Thyroid gland (tissue), 4 donors: ENCODE measurements around the gene ZDHHC18. TPM values are rescaled to one million over a fixed set of nuclear protein-coding genes. Genes with fewer than 3 reads are reported as not detected.
A peak's percentile ranks its signal among the peaks of the same experiment; 100 is the strongest.

Source experiments
- DNase-seq, 2 donors: peaks; one replicate each; pipeline ENCODE4 v3.0.0-alpha.2; 2019
- H3K27ac ChIP-seq, 3 donors: fragments of 200-600 bp; sonication (generic); 1 replicate in 2 of 3; 2 replicates in 1 of 3; pipeline ENCODE4 v1.5.1; 2016 to 2019; ENCODE audit warnings: mild to moderate bottlenecking in 1 of 3, moderate library complexity in 1 of 3
- H3K27me3 ChIP-seq: fragments of 200-600 bp; sonication (generic); one replicate; pipeline ENCODE4 v1.5.1; 2019
- H3K36me3 ChIP-seq, 2 donors: fragments of 200-600 bp; sonication (generic); one replicate each; pipeline ENCODE4 v1.5.1; 2016 to 2019
- H3K4me1 ChIP-seq, 2 donors: fragments of 200-600 bp; sonication (generic); one replicate each; pipeline ENCODE4 v1.5.1; 2017 to 2019
- H3K4me3 ChIP-seq, 3 donors: fragments of 200-600 bp; sonication (generic); replicated peaks in 1 of 3; 1 replicate in 2 of 3; 2 replicates in 1 of 3; pipeline ENCODE4 v1.5.1; 2016; ENCODE audit warnings: mild to moderate bottlenecking in 1 of 3
- H3K9me3 ChIP-seq: fragments of 200-600 bp; sonication (generic); one replicate; pipeline ENCODE4 v1.5.1; 2017
- POLR2A ChIP-seq, 2 donors: fragments of 450-650 bp; IDR thresholded peaks; one replicate each; pipeline ENCODE4 v1.6.1; 2017; ENCODE audit warnings: antibody characterized with exemption in 2 of 2, mild to moderate bottlenecking in 2 of 2, moderate library complexity in 1 of 2
- WGBS, 2 donors: methylation state at CpG; one replicate each; pipeline ENCODE4 v1.1.5; 2017; 5-methylcytosine and 5-hydroxymethylcytosine counted together
- intact Hi-C: fragments of 100-400 bp; cut with DNase I; formaldehyde crosslinking; loops from one replicate; pipeline ENCODE4 v1.15.1; 2023
- total RNA-seq, 4 donors: library from RNA; depleted of rRNA; stranded (reverse); fragments of >200 nt; gene quantifications; one replicate each; pipeline ENCODE4 v1.2.3, GENCODE V29; 2016
- TF ChIP-seq, protein P1 (sequence below), 6 experiments: fragments of 200-600 bp in 3 of 6; fragments of 450-650 bp in 3 of 6; sonication (generic) in 3 of 6; IDR thresholded peaks; one replicate each; pipeline ENCODE4 v1.5.1; 2016 to 2019; ENCODE audit warnings: antibody characterized with exemption in 6 of 6, mild to moderate bottlenecking in 2 of 6, inconsistent platforms in 1 of 6, moderate library complexity in 1 of 6

ZDHHC18 gene
- total RNA-seq, 4 donors from 2014 or later = 11.4 to 33.1 (median 21.4) TPM

DNA sequence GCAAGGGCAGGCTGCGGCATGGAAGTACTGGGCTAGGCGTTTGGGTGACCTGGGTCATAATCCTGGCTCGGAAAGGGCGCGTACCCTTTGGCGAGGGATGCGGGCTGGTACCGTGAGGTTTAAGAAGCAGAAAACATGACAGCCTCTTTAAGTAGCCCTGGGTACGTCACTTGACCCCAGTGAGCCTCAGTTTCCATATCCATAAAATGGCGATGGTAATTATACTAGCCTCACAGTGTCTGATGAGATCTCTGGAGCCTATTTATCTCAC, 38.0 kb upstream of the ZDHHC18 start:
- Histone ChIP-seq H3K4me1 (peaks cover 21 to 36% of the 10 kb centered on the region in 2 donors), H3K27ac (peak overlapping the region; percentile 93 to 100 (median 98)), H3K36me3 (no peaks in the 10 kb centered on the region), H3K9me3 (no peaks in the 10 kb centered on the region), H3K4me3 (peak overlapping the region; percentile 23 to 61 (median 55)), H3K27me3 (no peaks in the 10 kb centered on the region)
- DNase-seq = no peak
- WGBS, 2 donors = 4 to 10% methylated on average over 5 to 10 of the region's 10 CpGs
- no peak for TF ChIP-seq POLR2A (IDR thresholded peaks at IDR 0.05)
- TF ChIP-seq, protein P1, sequence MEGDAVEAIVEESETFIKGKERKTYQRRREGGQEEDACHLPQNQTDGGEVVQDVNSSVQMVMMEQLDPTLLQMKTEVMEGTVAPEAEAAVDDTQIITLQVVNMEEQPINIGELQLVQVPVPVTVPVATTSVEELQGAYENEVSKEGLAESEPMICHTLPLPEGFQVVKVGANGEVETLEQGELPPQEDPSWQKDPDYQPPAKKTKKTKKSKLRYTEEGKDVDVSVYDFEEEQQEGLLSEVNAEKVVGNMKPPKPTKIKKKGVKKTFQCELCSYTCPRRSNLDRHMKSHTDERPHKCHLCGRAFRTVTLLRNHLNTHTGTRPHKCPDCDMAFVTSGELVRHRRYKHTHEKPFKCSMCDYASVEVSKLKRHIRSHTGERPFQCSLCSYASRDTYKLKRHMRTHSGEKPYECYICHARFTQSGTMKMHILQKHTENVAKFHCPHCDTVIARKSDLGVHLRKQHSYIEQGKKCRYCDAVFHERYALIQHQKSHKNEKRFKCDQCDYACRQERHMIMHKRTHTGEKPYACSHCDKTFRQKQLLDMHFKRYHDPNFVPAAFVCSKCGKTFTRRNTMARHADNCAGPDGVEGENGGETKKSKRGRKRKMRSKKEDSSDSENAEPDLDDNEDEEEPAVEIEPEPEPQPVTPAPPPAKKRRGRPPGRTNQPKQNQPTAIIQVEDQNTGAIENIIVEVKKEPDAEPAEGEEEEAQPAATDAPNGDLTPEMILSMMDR (IDR thresholded peaks at IDR 0.05) = no peak
- intact Hi-C loops = loop anchor here (5.0 kb wide), 1 partner anchor 91 kb away; the partner anchor contains the start of gene ARID1A

DNA sequence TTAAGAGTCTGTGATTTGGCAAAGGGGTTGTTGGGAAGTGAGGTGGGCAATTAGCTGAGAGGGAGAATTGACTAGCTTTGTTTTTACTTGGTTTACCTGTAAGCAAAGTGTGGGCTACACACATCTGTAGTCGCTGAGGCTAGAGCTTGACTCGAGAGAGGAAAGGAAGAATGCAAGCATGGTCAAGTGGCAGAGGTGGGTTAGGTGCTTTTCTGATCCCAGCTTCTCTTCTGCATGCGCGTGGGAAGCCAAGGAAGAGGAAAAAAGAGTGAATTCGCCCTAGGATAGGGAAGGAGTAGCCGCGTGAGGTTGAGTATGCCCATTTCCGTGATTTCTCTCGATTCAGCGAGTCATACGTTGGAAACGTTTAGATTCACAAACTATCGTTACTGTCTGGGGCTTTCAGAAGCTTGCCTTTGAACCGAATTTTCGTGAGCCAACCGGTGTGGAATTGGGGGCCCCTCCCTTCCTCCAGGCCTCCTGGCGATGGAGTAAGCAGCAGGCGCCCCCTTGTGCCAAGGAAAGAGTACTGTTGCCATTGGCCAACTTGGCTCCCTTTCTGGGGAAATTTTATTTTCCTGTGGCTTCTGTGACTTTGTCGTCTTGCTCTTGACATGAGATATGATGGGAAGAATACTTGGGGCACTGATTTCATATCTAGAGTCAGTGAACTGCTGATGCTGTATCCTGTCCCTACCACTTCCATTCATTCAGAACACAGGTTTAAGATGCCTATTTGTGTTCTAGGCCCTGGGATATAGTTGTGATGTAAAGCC, 37.5 kb upstream of the ZDHHC18 start:
- WGBS, 2 donors = 1% methylated on average over 19 of the region's 19 CpGs
- intact Hi-C loops = loop anchor here (5.0 kb wide), 1 partner anchor 92 kb away; the partner anchor contains the start of gene ARID1A
- peak in 1 of 2 donors; percentile 58 for TF ChIP-seq POLR2A (IDR thresholded peaks at IDR 0.05)
- TF ChIP-seq, protein P1 (IDR thresholded peaks at IDR 0.05) = peak; percentile 78 to 97 (median 95)

DNA sequence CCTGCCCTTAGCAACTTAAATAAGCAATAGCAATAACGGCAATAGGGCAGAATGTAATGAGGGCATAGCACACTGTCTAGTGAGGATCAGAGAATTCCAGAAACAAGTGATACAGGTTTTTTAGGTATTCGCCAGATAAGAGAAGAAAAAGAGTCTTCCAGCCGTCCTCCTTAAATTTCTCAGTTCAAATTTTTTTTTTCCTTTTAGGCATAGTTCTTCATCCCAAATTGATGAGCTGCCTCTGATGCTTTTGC, 36.9 kb upstream of the ZDHHC18 start:
- intact Hi-C loops = loop anchor here (5.0 kb wide), 1 partner anchor 92 kb away; the partner anchor contains the start of gene ARID1A
- H3K4me1 ChIP-seq = peaks cover 12 to 25% of the 10 kb centered on the region in 2 donors
- no peaks in the 10 kb centered on the region for H3K27me3 ChIP-seq
- WGBS, 2 donors = 66 to 67% methylated on average over 3 of the region's 3 CpGs
- no peak for DNase-seq
- H3K36me3 ChIP-seq = peaks cover 0 to 5% of the 10 kb centered on the region in 2 donors
- H3K9me3 ChIP-seq = no peaks in the 10 kb centered on the region
- no peak overlapping the region for H3K4me3 ChIP-seq
- TF ChIP-seq POLR2A (IDR thresholded peaks at IDR 0.05) = no peak
- TF ChIP-seq, protein P1 (IDR thresholded peaks at IDR 0.05) = no peak
- H3K27ac ChIP-seq = peak overlapping the region in 1 of 3 donors; percentile 98

More for the DNA sequence above, 37.5 kb upstream of the ZDHHC18 start:
- Histone ChIP-seq H3K4me1 (peaks cover 15 to 30% of the 10 kb centered on the region in 2 donors), H3K36me3 (no peaks in the 10 kb centered on the region), H3K9me3 (no peaks in the 10 kb centered on the region), H3K27me3 (no peaks in the 10 kb centered on the region), H3K27ac (peak overlapping the region; percentile 93 to 100 (median 98)), H3K4me3 (peak overlapping the region; percentile 23 to 61 (median 55))
- DNase-seq = peak; percentile 88 to 92

DNA sequence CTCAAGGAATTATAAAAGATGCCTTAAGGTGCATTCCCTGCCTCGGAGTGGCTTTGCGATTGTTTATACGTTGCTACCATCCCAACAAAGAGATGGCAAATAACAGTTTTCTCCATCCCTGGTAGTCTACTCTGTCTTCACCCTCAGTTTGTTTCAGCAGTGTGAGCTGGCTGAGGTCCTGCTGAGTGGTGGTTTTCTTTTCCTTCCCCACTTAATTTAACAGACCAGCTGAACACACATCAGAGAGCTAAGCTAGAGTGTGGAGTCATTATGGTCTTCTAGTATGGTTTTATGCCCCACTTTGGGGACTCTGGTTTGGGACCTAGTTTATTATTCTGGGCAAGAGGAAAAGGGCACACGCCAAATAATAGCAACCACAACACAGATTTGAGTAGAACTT, 36.6 kb upstream of the ZDHHC18 start:
- intact Hi-C loops = loop anchor here (2.0 to 5.0 kb wide), 3 partner anchors 93 to 187 kb away; partner anchors contain the start of gene ARID1A
- Histone ChIP-seq H3K36me3 (peaks cover 0 to 6% of the 10 kb centered on the region in 2 donors), H3K9me3 (no peaks in the 10 kb centered on the region), H3K4me1 (peaks cover 12 to 21% of the 10 kb centered on the region in 2 donors), H3K27ac (no peak overlapping the region), H3K27me3 (no peaks in the 10 kb centered on the region), H3K4me3 (no peak overlapping the region)
- no peak for DNase-seq
- 65 to 68% methylated on average over 4 of the region's 4 CpGs for WGBS, 2 donors
- TF ChIP-seq POLR2A (IDR thresholded peaks at IDR 0.05) = no peak
- TF ChIP-seq, protein P1 (IDR thresholded peaks at IDR 0.05) = no peak

DNA sequence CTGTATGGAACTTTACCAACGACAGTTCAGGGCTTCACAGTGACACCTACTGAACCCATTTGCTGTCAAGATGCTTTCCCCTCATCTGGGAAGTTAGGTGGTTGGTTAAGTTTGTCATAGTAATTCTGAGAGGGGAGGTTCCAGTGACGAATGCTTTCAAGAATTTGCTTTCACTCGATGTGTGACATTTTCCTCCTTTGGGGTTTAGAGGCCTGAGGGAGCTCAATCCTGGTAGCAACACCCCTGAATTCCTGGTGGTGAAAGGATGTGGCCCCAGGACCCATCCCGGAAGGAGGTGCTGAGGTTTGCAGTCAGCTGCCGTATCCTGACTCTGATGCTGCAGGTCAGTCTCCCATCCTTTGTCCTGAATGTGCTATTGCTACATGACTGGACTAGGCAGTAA, 35.9 kb upstream of the ZDHHC18 start:
- intact Hi-C loops = loop anchor here (2.0 to 5.0 kb wide), 2 partner anchors 113 to 188 kb away; no protein-coding TSS in a partner anchor
- 72% methylated on average over 5 of the region's 5 CpGs for WGBS, 2 donors
- peaks cover 0 to 6% of the 10 kb centered on the region in 2 donors for H3K36me3 ChIP-seq
- H3K27ac ChIP-seq = no peak overlapping the region
- TF ChIP-seq, protein P1 (IDR thresholded peaks at IDR 0.05) = no peak
- no peak for TF ChIP-seq POLR2A (IDR thresholded peaks at IDR 0.05)
- peaks cover 12 to 18% of the 10 kb centered on the region in 2 donors for H3K4me1 ChIP-seq
- no peak overlapping the region for H3K4me3 ChIP-seq
- H3K27me3 ChIP-seq = no peaks in the 10 kb centered on the region
- no peaks in the 10 kb centered on the region for H3K9me3 ChIP-seq
- DNase-seq = no peak
